PFSK-1 (cell line): Measurements from ENCODE around the gene KCNJ6.

Experiments used
- FOXP2 ChIP-seq: optimal IDR thresholded peaks from 2 replicates; pipeline ENCODE3; 2011; ENCODE audit warnings: borderline replicate concordance, control low read depth, inconsistent platforms; ENCODE audit not compliant: insufficient read depth; ENCODE audit errors: extremely low read length, extremely low read depth
- POLR2AphosphoS5 ChIP-seq: IDR thresholded peaks from 2 replicates; pipeline ENCODE4 v1.6.1; 2012; ENCODE audit warnings: low read depth, mild to moderate bottlenecking, control low read depth, low read length, moderate library complexity
- REST ChIP-seq, 2 experiments: IDR thresholded peaks; 2 replicates each; pipeline versions ENCODE4 v1.6.1 to v1.8.0; 2011 to 2012; ENCODE audit warnings: low read depth in 2 of 2, low read length in 2 of 2, control low read depth in 1 of 2, inconsistent platforms in 1 of 2, mild to moderate bottlenecking in 1 of 2, moderate library complexity in 1 of 2; ENCODE audit not compliant: insufficient read depth in 1 of 2
- SIN3A ChIP-seq: IDR thresholded peaks from 2 replicates; pipeline ENCODE4 v1.6.1; 2012; ENCODE audit warnings: mild to moderate bottlenecking, low read length, moderate library complexity, borderline replicate concordance; ENCODE audit not compliant: insufficient read depth
- TAF1 ChIP-seq: IDR thresholded peaks from 2 replicates; pipeline ENCODE4 v1.6.1; 2012; ENCODE audit warnings: low read length, control low read depth, borderline replicate concordance; ENCODE audit not compliant: insufficient read depth

The KCNJ6 gene

GRCh38 chr21:37711286-37711829, 204.9 kb downstream of the KCNJ6 start:
- no peak for TF ChIP-seq FOXP2
- TF ChIP-seq SIN3A = no peak
- no peak for TF ChIP-seq REST (IDR thresholded peaks at IDR 0.05; ENCODE audit: insufficient read depth in 1 of 2, low read depth in 2 of 2, low read length in 2 of 2)
- TF ChIP-seq POLR2AphosphoS5 = no peak
- no peak for TF ChIP-seq TAF1

- TF ChIP-seq REST (IDR thresholded peaks at IDR 0.05; ENCODE audit: insufficient read depth in 1 of 2, low read depth in 2 of 2, low read length in 2 of 2) = no peak
- TF ChIP-seq FOXP2 = peak; percentile 40
These were observed 205.5 kb downstream of the KCNJ6 start for GRCh38 chr21:37710546-37711285.

GRCh38 chr21:37704751-37705150, 211.5 kb downstream of the KCNJ6 start:
- no peak for TF ChIP-seq TAF1
- TF ChIP-seq REST (IDR thresholded peaks at IDR 0.05; ENCODE audit: insufficient read depth in 1 of 2, low read depth in 2 of 2, low read length in 2 of 2) = no peak
- TF ChIP-seq POLR2AphosphoS5 = no peak
- no peak for TF ChIP-seq FOXP2
- no peak for TF ChIP-seq SIN3A

GRCh38 chr21:37702241-37702640, 214.0 kb downstream of the KCNJ6 start:
- TF ChIP-seq TAF1 = no peak
- TF ChIP-seq POLR2AphosphoS5 = no peak

- TF ChIP-seq POLR2AphosphoS5 (no peak), SIN3A (no peak), TAF1 (no peak), FOXP2 (no peak), REST (IDR thresholded peaks at IDR 0.05; ENCODE audit: insufficient read depth in 1 of 2, low read depth in 2 of 2, low read length in 2 of 2) (no peak)
These were observed 215.5 kb downstream of the KCNJ6 start for GRCh38 chr21:37700641-37701202.
